Measurements from ENCODE around the gene RHBDD1. TPM values are rescaled to one million over a fixed set of nuclear protein-coding genes. Genes with fewer than 3 reads are reported as not detected.

The RHBDD1 gene
- total RNA-seq, 1 donor from 2014 or later: 32.7 TPM

GRCh38 chr2:226893216-226893615 lies 57.4 kb downstream of the RHBDD1 start:
- Mint-ChIP-seq H3K27me3 (no peaks in the 10 kb centered on the region), H3K9me3 (ENCODE audit: low read depth) (no peaks in the 10 kb centered on the region), H3K4me1 (ENCODE audit: low read depth) (no peaks in the 10 kb centered on the region), H3K4me3 (ENCODE audit: low read depth) (no peak overlapping the region), H3K27ac (no peak overlapping the region), H3K36me3 (ENCODE audit: insufficient read depth) (peaks cover 2% of the 10 kb centered on the region)
- TF ChIP-seq CTCF (IDR thresholded peaks at IDR 0.05; ENCODE audit: unreplicated experiment): no peak
- DNase-seq (ENCODE audit: low spot score, unreplicated experiment): no peak

GRCh38 chr2:226894752-226895151 lies 58.9 kb downstream of the RHBDD1 start:
- no peak for DNase-seq (ENCODE audit: low spot score, unreplicated experiment)
- H3K4me3 Mint-ChIP-seq (ENCODE audit: low read depth): no peak overlapping the region
- H3K9me3 Mint-ChIP-seq (ENCODE audit: low read depth): no peaks in the 10 kb centered on the region
- TF ChIP-seq CTCF (IDR thresholded peaks at IDR 0.05; ENCODE audit: unreplicated experiment): no peak
- no peaks in the 10 kb centered on the region for H3K27me3 Mint-ChIP-seq
- H3K4me1 Mint-ChIP-seq (ENCODE audit: low read depth): no peaks in the 10 kb centered on the region
- no peak overlapping the region for H3K27ac Mint-ChIP-seq
- H3K36me3 Mint-ChIP-seq (ENCODE audit: insufficient read depth): peaks cover 2% of the 10 kb centered on the region

GRCh38 chr2:226895579-226895978 lies 59.7 kb downstream of the RHBDD1 start:
- no peak overlapping the region for H3K4me3 Mint-ChIP-seq (ENCODE audit: low read depth)
- no peak for TF ChIP-seq CTCF (IDR thresholded peaks at IDR 0.05; ENCODE audit: unreplicated experiment)

GRCh38 chr2:226898121-226898520 lies 62.3 kb downstream of the RHBDD1 start:
- Mint-ChIP-seq H3K27me3 (no peaks in the 10 kb centered on the region), H3K4me1 (ENCODE audit: low read depth) (no peaks in the 10 kb centered on the region), H3K4me3 (ENCODE audit: low read depth) (no peak overlapping the region), H3K36me3 (ENCODE audit: insufficient read depth) (peaks cover 2% of the 10 kb centered on the region), H3K9me3 (ENCODE audit: low read depth) (no peaks in the 10 kb centered on the region), H3K27ac (no peak overlapping the region)
- DNase-seq (ENCODE audit: low spot score, unreplicated experiment): no peak
- no peak for TF ChIP-seq CTCF (IDR thresholded peaks at IDR 0.05; ENCODE audit: unreplicated experiment)

More at GRCh38 chr2:226895579-226895978, 59.7 kb downstream of the RHBDD1 start:
- Mint-ChIP-seq H3K4me1 (ENCODE audit: low read depth) (no peaks in the 10 kb centered on the region), H3K9me3 (ENCODE audit: low read depth) (no peaks in the 10 kb centered on the region), H3K27me3 (no peaks in the 10 kb centered on the region), H3K27ac (no peak overlapping the region), H3K36me3 (ENCODE audit: insufficient read depth) (peaks cover 2% of the 10 kb centered on the region)
- DNase-seq (ENCODE audit: low spot score, unreplicated experiment): no peak

- no peak overlapping the region for H3K27ac Mint-ChIP-seq
- H3K36me3 Mint-ChIP-seq (ENCODE audit: insufficient read depth): peaks cover 2% of the 10 kb centered on the region
- H3K4me3 Mint-ChIP-seq (ENCODE audit: low read depth): no peak overlapping the region
- H3K9me3 Mint-ChIP-seq (ENCODE audit: low read depth): no peaks in the 10 kb centered on the region
- H3K27me3 Mint-ChIP-seq: no peaks in the 10 kb centered on the region
- no peak for DNase-seq (ENCODE audit: low spot score, unreplicated experiment)
- no peak for TF ChIP-seq CTCF (IDR thresholded peaks at IDR 0.05; ENCODE audit: unreplicated experiment)
- H3K4me1 Mint-ChIP-seq (ENCODE audit: low read depth): no peaks in the 10 kb centered on the region
These were observed 63.0 kb downstream of the RHBDD1 start for GRCh38 chr2:226898897-226899296.

All from progenitor cell of endocrine pancreas (in vitro differentiated cells).